Brain microvascular endothelial cell (primary cell): Measurements from ENCODE around the gene ALOX15B.

ENCODE experiments used
- DNase-seq: peaks from one replicate; pipeline ENCODE4 v3.0.0-alpha.2; 2020
- H3K27ac ChIP-seq: fragments of 250-450 bp; sonication (Bioruptor Pico); 2 replicates; pipeline ENCODE4 v1.5.1; 2020; ENCODE audit warnings: mild to moderate bottlenecking, moderate library complexity
- H3K27me3 ChIP-seq: fragments of 250-450 bp; sonication (Bioruptor Pico); replicated peaks from 2 replicates; pipeline ENCODE4 v1.5.1; 2020; ENCODE audit warnings: mild to moderate bottlenecking
- H3K36me3 ChIP-seq: fragments of 250-450 bp; sonication (Bioruptor Pico); replicated peaks from 2 replicates; pipeline ENCODE4 v1.5.1; 2020; ENCODE audit warnings: mild to moderate bottlenecking
- H3K4me3 ChIP-seq: 2 replicates; pipeline ENCODE4 v1.5.1; 2011; ENCODE audit warnings: low read depth, mild to moderate bottlenecking, control low read depth, low read length, moderate library complexity
- in situ Hi-C: cut with HindIII; loops from 2 replicates; pipeline ENCODE4 v1.10.0; 2017; ENCODE audit warnings: low sequenced_read_pairs, low pct_ligation_motif_present
- TF ChIP-seq, protein P1 (sequence below): IDR thresholded peaks from 2 replicates; pipeline ENCODE4 v1.5.1; 2011; ENCODE audit warnings: low read depth, mild to moderate bottlenecking, moderate library complexity, low read length, control low read depth, inconsistent platforms; ENCODE audit errors: missing control alignments

ALOX15B gene

DNA sequence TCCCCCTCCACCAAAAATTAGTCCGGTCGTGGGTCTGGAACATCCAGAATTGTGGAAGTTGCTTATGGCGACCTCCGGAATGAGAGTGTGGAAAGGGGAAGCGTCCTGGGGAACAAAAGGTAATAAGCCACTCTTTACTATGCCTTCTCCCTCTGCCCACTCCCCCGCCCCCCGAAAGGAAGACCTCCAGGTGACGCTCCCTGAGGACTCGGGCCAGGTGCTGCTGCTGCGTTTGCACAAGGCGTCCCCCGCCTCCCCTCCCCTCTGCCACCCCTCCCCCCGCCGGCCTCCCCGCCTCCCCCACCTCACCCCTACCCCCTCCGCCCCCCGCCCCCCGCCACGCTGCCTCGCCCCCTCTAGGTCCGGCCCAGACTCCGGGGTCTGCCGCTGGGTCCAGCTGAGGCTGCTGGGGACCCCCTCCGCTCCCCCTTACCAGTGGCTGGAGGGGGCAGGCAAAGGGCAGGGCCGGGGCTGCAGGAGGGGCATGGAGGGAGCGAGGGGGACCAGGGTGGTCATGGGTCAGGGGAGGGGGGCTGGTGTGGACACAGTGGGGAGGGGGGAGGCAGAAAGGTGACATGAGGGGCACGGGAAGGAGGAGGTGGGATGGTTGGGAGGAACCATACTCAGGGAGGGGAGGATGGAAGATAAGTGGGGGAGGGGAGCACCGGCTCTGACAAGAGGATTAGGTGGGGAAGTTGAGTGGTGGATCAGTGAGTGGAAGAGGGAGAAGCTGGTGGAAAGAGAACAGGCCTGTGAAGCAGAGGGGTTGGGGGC, 25.1 kb downstream of the ALOX15B start:
- Histone ChIP-seq H3K36me3 (no peaks in the 10 kb centered on the region), H3K27ac (no peak overlapping the region), H3K27me3 (peaks cover 55% of the 10 kb centered on the region), H3K4me3 (no peak overlapping the region)
- in situ Hi-C loops, result no loop called here
- DNase-seq, result no peak
- TF ChIP-seq, protein P1, sequence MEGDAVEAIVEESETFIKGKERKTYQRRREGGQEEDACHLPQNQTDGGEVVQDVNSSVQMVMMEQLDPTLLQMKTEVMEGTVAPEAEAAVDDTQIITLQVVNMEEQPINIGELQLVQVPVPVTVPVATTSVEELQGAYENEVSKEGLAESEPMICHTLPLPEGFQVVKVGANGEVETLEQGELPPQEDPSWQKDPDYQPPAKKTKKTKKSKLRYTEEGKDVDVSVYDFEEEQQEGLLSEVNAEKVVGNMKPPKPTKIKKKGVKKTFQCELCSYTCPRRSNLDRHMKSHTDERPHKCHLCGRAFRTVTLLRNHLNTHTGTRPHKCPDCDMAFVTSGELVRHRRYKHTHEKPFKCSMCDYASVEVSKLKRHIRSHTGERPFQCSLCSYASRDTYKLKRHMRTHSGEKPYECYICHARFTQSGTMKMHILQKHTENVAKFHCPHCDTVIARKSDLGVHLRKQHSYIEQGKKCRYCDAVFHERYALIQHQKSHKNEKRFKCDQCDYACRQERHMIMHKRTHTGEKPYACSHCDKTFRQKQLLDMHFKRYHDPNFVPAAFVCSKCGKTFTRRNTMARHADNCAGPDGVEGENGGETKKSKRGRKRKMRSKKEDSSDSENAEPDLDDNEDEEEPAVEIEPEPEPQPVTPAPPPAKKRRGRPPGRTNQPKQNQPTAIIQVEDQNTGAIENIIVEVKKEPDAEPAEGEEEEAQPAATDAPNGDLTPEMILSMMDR, result no peak

DNA sequence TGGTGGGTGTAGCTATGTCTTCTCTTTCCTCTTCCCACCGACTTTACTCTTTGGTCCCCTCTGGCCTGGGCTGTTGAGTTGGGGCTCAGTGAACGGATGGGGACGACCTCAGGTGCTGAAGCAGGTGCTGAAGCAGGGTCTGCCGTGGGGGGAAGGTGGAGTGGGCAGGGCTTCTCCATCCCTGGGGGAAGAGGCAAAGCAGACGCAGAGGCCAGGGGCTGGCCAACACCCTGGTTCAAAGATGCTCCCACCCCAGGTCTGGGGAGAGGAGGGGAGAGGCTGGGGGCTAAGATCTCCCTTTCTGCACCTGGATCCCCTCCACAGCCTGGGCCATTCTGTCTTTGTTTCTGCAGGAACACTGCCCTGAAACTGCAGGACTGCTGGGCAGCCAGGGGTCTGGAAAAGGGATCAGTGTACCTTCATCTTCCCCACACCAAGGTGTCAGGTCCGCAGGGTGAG, 25.7 kb downstream of the ALOX15B start:
- Histone ChIP-seq H3K36me3 (no peaks in the 10 kb centered on the region), H3K4me3 (no peak overlapping the region), H3K27me3 (peaks cover 51% of the 10 kb centered on the region), H3K27ac (no peak overlapping the region)
- DNase-seq, result no peak
- in situ Hi-C loops, result no loop called here
- TF ChIP-seq, protein P1, result no peak

DNA sequence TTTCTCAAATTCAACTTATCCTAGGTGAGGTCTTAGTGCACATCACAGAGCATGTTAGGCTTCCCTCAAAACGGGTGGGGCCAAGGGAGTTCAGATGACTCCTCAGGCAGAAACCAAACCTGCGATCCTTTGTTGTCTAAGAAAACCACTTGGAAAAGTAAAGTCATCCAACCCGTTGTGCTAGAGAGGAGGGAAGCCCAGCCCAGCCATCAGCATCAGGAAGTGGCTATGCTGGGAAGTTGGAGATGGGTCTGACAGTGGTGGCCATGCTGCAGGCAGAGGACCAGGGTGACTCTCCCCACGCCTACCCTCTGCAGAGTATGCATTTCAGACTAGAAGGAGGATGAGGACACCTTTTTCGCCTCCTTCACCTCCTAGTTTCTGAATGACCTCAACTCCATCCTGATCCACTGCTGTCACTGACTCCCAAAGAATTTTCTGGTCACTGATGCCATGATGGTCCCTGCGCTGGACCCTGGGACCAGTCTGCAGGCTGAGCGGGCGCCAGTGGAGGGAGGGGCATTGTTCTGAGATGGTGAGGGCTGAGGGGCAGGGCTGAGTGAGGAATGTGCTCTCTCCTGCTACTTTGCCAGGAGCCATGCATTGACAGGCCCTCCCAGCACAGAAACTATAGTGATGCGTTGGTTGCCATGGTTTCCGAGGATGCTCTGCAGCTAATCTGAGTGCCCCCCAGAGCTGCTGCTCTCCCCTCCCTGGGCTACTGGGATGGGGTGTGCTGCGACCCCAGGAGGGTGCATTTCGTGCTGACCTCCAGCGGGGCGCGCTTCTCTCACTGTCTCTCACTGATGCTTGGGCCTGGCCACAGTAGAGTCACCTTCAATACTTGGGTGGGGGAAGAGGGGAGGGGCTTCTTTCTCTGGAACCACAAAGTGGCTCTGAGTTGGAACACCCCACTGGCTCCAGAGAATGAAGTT, 28.2 kb downstream of the ALOX15B start:
- Histone ChIP-seq H3K36me3 (no peaks in the 10 kb centered on the region), H3K27ac (no peak overlapping the region), H3K4me3 (no peak overlapping the region), H3K27me3 (peaks cover 51% of the 10 kb centered on the region)
- TF ChIP-seq, protein P1, result no peak
- DNase-seq, result no peak
- in situ Hi-C loops, result no loop called here

DNA sequence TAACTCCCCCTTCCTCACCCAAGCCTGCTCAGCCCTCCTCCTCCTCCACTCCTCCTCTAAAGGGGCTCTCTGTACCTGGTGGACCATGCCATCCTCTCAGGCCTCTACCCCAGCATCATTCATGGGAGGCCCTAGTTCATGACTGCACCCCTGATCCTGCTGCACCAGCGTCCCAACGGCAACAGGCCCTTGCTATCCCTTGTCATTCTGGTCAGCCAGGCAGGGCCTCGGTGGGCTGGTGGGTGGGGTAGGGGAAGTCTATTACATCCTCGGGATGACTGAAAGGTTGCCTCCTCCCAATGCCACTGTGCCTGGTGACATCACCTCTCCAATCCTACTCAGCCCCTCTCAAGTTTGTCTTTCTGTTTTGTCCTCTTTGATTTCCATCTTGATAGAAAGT, 28.9 kb downstream of the ALOX15B start:
- TF ChIP-seq, protein P1, result no peak
- H3K4me3 ChIP-seq, result no peak overlapping the region
- no peak for DNase-seq
- no peak overlapping the region for H3K27ac ChIP-seq
- in situ Hi-C loops, result no loop called here
- no peaks in the 10 kb centered on the region for H3K36me3 ChIP-seq
- H3K27me3 ChIP-seq, result peaks cover 49% of the 10 kb centered on the region

DNA sequence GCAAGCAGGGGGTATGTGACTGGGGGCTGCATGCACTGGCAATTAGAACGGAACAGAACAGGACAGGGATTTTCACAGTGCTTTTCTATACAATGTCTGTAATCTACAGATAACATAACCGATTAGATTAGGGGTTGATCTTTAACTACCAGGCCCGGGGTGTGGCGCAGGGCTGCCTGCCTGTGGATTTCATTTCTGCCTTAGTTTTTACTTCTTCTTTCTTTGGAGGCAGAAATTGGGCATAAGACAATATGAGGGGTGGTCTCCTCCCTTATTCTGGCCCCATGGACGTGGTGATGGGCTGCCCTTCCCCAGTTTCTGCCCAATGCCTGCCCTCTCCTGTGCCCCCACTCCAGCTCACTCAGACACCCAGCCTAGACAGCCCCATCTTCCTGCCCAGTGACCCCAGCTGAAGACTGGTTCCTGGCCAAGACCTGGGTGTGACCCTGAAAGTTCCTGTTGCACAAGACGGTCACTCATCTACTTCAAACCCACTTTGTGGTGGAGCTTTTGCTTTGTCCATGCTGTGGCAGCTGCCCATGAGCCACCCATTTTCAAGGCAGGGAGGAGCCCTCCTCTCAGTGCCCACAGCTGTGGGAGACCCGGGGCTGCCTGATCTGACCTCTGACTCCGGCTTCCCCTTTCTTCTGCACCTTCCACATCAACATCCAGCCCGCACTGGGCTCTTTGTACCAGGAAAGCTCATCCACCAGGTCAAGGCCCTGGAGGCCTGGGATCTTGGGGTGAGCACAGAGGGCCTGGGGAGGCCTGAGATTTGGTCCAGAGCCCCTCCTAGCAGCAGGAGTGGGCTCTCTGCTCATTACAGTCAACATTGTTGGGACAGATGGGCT, 30.1 kb downstream of the ALOX15B start:
- Histone ChIP-seq H3K27ac (no peak overlapping the region), H3K4me3 (no peak overlapping the region), H3K27me3 (peaks cover 52% of the 10 kb centered on the region), H3K36me3 (no peaks in the 10 kb centered on the region)
- DNase-seq, result no peak
- in situ Hi-C loops, result no loop called here
- TF ChIP-seq, protein P1, result no peak
